Tibial nerve (tissue), 4 donors: ENCODE data around the gene CDR2.

Experiments
- CTCF ChIP-seq, 5 experiments: fragments of 200-600 bp in 3 of 5; fragments of 450-650 bp in 2 of 5; sonication (generic) in 3 of 5; IDR thresholded peaks; one replicate each; pipeline ENCODE4 v1.5.1; 2016 to 2019; ENCODE audit warnings: antibody characterized with exemption in 5 of 5, mild to moderate bottlenecking in 3 of 5, moderate library complexity in 2 of 5
- EP300 ChIP-seq, 2 donors: sonication (generic); formaldehyde crosslinking; IDR thresholded peaks; one replicate each; pipeline ENCODE4 v1.6.1; 2017; ENCODE audit warnings: antibody characterized with exemption in 2 of 2, mild to moderate bottlenecking in 1 of 2
- POLR2A ChIP-seq, 2 donors: fragments of 450-650 bp; IDR thresholded peaks; one replicate each; pipeline ENCODE4 v1.6.1; 2017; ENCODE audit warnings: antibody characterized with exemption in 2 of 2, mild to moderate bottlenecking in 2 of 2, moderate library complexity in 2 of 2

GRCh38 chr16:22394121-22394520, 19.7 kb upstream of the CDR2 start:
- TF ChIP-seq CTCF (IDR thresholded peaks at IDR 0.05) = no peak
- TF ChIP-seq POLR2A (IDR thresholded peaks at IDR 0.05) = no peak
- TF ChIP-seq EP300 (IDR thresholded peaks at IDR 0.05) = no peak
